ENCODE data around the gene ATPAF1.

DNA sequence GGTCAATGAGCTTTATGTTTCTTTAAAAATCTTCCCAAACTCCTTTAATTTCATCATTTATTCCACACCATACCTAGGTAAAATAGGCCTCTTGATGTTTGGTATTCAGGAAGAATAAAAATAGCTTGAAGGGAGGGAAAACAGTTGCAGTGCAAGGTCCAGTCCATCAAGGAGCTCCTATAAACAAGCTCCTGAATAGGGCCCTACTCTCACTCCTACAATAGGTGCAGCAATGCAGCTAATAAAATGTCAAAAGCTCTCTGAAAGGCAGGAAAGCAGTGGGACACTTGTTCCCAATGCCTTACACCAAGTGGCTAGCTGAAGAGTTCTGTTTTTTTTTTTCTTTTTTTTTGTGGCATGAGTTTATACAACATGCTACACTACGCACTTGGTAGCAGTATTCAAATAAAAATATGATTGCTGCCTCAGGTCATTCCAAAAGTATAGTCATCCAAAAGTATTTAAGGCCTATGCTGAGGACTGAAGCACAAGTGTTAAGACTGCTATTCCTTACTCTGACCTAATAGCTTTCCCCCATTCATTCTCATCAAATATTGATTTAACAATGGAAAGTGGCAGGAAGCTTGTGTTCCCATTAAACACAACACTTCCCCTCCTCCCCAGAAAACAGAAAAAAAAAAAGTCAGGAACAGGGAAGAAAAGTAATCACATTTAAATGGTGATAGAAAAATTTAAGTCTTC lies 13.3 kb upstream of the ATPAF1 start:
- TF ChIP-seq, protein P1, sequence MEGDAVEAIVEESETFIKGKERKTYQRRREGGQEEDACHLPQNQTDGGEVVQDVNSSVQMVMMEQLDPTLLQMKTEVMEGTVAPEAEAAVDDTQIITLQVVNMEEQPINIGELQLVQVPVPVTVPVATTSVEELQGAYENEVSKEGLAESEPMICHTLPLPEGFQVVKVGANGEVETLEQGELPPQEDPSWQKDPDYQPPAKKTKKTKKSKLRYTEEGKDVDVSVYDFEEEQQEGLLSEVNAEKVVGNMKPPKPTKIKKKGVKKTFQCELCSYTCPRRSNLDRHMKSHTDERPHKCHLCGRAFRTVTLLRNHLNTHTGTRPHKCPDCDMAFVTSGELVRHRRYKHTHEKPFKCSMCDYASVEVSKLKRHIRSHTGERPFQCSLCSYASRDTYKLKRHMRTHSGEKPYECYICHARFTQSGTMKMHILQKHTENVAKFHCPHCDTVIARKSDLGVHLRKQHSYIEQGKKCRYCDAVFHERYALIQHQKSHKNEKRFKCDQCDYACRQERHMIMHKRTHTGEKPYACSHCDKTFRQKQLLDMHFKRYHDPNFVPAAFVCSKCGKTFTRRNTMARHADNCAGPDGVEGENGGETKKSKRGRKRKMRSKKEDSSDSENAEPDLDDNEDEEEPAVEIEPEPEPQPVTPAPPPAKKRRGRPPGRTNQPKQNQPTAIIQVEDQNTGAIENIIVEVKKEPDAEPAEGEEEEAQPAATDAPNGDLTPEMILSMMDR (conservative IDR thresholded peaks at IDR 0.05 in 1 of 2, IDR thresholded peaks at IDR 0.05 in 1 of 2; ENCODE audit: low read depth in 1 of 2, low read length in 2 of 2), result no peak
- no peak for TF ChIP-seq EZH2 (IDR thresholded peaks at IDR 0.05; ENCODE audit: low read length, missing control alignments)

All from fibroblast of lung (primary cell).